GM23248 (cell line): ENCODE measurements around the gene SPNS3. TPM values are rescaled to one million over a fixed set of nuclear protein-coding genes. Genes with fewer than 3 reads are reported as not detected.

Experiments used
- DNase-seq: peaks from one replicate; pipeline ENCODE4 v3.0.0-alpha.2; 2015
- H2AFZ ChIP-seq: fragments of 200-600 bp; sonication (generic); 2 replicates; pipeline ENCODE4 v1.6.1; 2016; ENCODE audit warnings: antibody characterized with exemption
- H3F3A ChIP-seq: fragments of 200-600 bp; sonication (generic); 2 replicates; pipeline ENCODE4 v1.6.1; 2016; ENCODE audit warnings: mild to moderate bottlenecking, antibody characterized with exemption, mixed run types; ENCODE audit not compliant: insufficient read depth
- H3K27ac ChIP-seq: fragments of 200-600 bp; sonication (generic); 2 replicates; pipeline ENCODE4 v1.5.1; 2016; ENCODE audit warnings: mild to moderate bottlenecking
- H3K27me3 ChIP-seq: fragments of 200-600 bp; sonication (generic); replicated peaks from 2 replicates; pipeline ENCODE4 v1.6.1; 2016; ENCODE audit warnings: mild to moderate bottlenecking; ENCODE audit not compliant: insufficient read depth
- H3K36me3 ChIP-seq: fragments of 200-600 bp; sonication (generic); 2 replicates; pipeline ENCODE4 v1.6.1; 2016; ENCODE audit warnings: low read depth, mild to moderate bottlenecking
- H3K4me1 ChIP-seq: fragments of 200-600 bp; sonication (generic); 2 replicates; pipeline ENCODE4 v1.6.1; 2016; ENCODE audit warnings: mild to moderate bottlenecking; ENCODE audit not compliant: insufficient read depth
- H3K4me2 ChIP-seq: fragments of 200-600 bp; sonication (generic); one replicate; pipeline ENCODE4 v1.6.1; 2016; ENCODE audit warnings: mild to moderate bottlenecking; ENCODE audit not compliant: unreplicated experiment
- H3K4me3 ChIP-seq: fragments of 200-600 bp; sonication (generic); 2 replicates; pipeline ENCODE4 v1.5.1; 2016; ENCODE audit warnings: mild to moderate bottlenecking
- H3K79me2 ChIP-seq: fragments of 200-600 bp; sonication (generic); 2 replicates; pipeline ENCODE4 v1.6.1; 2016; ENCODE audit warnings: mild to moderate bottlenecking; ENCODE audit not compliant: insufficient read depth
- H3K9ac ChIP-seq: fragments of 200-600 bp; sonication (generic); 2 replicates; pipeline ENCODE4 v1.6.1; 2016; ENCODE audit warnings: mild to moderate bottlenecking
- H3K9me2 ChIP-seq: fragments of 200-600 bp; sonication (generic); 2 replicates; pipeline ENCODE4 v1.6.1; 2016; ENCODE audit warnings: mixed run types, mild to moderate bottlenecking, moderate library complexity; ENCODE audit not compliant: insufficient read depth
- H3K9me3 ChIP-seq: fragments of 200-600 bp; sonication (generic); one replicate; pipeline ENCODE4 v1.6.1; 2017; ENCODE audit warnings: low read depth
- H4K20me1 ChIP-seq: fragments of 200-600 bp; sonication (generic); 2 replicates; pipeline ENCODE4 v1.6.0; 2016; ENCODE audit not compliant: insufficient read depth
- EZH2 ChIP-seq: fragments of 200-600 bp; sonication (generic); IDR thresholded peaks from 2 replicates; pipeline ENCODE4 v1.6.1; 2018; ENCODE audit warnings: antibody characterized with exemption, mild to moderate bottlenecking; ENCODE audit not compliant: insufficient read depth, poor library complexity, severe bottlenecking
- EZH2phosphoT487 ChIP-seq: fragments of 200-600 bp; sonication (generic); IDR thresholded peaks from 2 replicates; pipeline ENCODE4 v1.6.1; 2018; ENCODE audit warnings: antibody characterized with exemption, moderate library complexity, mild to moderate bottlenecking, low read depth; ENCODE audit not compliant: insufficient read depth
- WGBS, 2 experiments: methylation state at CpG; one replicate each; pipeline ENCODE4 v1.1.6; 2015 to 2017; ENCODE audit warnings: low lambda C conversion rate in 2 of 2, low coverage in 1 of 2; ENCODE audit errors: missing lambda C conversion rate in 2 of 2; 5-methylcytosine and 5-hydroxymethylcytosine counted together
- in situ Hi-C: fragments of 300-500 bp; cut with MboI; formaldehyde crosslinking; loops from 2 replicates; pipeline ENCODE4 v1.15.0; 2020
- polyA plus RNA-seq: library from polyadenylated mRNA; unstranded; fragments of >200 nt; fragmentation: Nextera tagmentation; extraction: Ambion mirVana; gene quantifications from 2 replicates; pipeline ENCODE4 v1.2.1, GENCODE V29; 2016
- total RNA-seq: library from RNA; depleted of rRNA; stranded (reverse); fragments of >200 nt; shearing (Covaris generic); gene quantifications from 2 replicates; pipeline ENCODE4 v1.2.3, GENCODE V29; 2014

SPNS3 gene
- total and polyA plus RNA-seq, 2 experiments from 2014 or later = not detected

GRCh38 chr17:4509401-4509800 is 75.7 kb downstream of the SPNS3 start:
- TF ChIP-seq EZH2phosphoT487 (no peak), EZH2 (no peak)
- no peak for DNase-seq

GRCh38 chr17:4509923-4510617 is 76.3 kb downstream of the SPNS3 start:
- H3K36me3 ChIP-seq = no peaks in the 10 kb centered on the region
- no peaks in the 10 kb centered on the region for H3F3A ChIP-seq
- no peak overlapping the region for H2AFZ ChIP-seq
- H4K20me1 ChIP-seq = no peaks in the 10 kb centered on the region
- no peak for TF ChIP-seq EZH2
- no peak for TF ChIP-seq EZH2phosphoT487
- H3K9ac ChIP-seq = no peak overlapping the region
- H3K9me3 ChIP-seq = no peaks in the 10 kb centered on the region
- DNase-seq = no peak
- H3K9me2 ChIP-seq = no peaks in the 10 kb centered on the region
- no peak overlapping the region for H3K4me3 ChIP-seq
- 0 out of 2 replicates have a peak, but pooled peaks cover 13% of the 10 kb centered on the region for H3K27me3 ChIP-seq
- no peaks in the 10 kb centered on the region for H3K79me2 ChIP-seq
- in situ Hi-C loops = no loop called here
- no peak overlapping the region for H3K27ac ChIP-seq
- no peak overlapping the region for H3K4me2 ChIP-seq
- no peaks in the 10 kb centered on the region for H3K4me1 ChIP-seq
- WGBS, 2 experiments = 85 to 86% methylated on average over 12 to 21 of the region's 21 CpGs

More at GRCh38 chr17:4509401-4509800, 75.7 kb downstream of the SPNS3 start:
- H2AFZ ChIP-seq = no peak overlapping the region
- no peaks in the 10 kb centered on the region for H3K9me3 ChIP-seq
- no peaks in the 10 kb centered on the region for H4K20me1 ChIP-seq
- WGBS, 2 experiments = 68 to 74% methylated on average over 8 of the region's 8 CpGs
- no peaks in the 10 kb centered on the region for H3F3A ChIP-seq
- H3K79me2 ChIP-seq = no peaks in the 10 kb centered on the region
- H3K4me1 ChIP-seq = no peaks in the 10 kb centered on the region
- H3K4me3 ChIP-seq = no peak overlapping the region
- H3K9ac ChIP-seq = no peak overlapping the region
- no peak overlapping the region for H3K4me2 ChIP-seq
- H3K27me3 ChIP-seq = 0 out of 2 replicates have a peak, but pooled peaks cover 16% of the 10 kb centered on the region
- no peaks in the 10 kb centered on the region for H3K36me3 ChIP-seq
- no peak overlapping the region for H3K27ac ChIP-seq
- in situ Hi-C loops = no loop called here
- H3K9me2 ChIP-seq = no peaks in the 10 kb centered on the region

GRCh38 chr17:4510618-4510941 is 76.8 kb downstream of the SPNS3 start:
- in situ Hi-C loops = no loop called here
- no peak for DNase-seq
- WGBS, 2 experiments = 51 to 55% methylated on average over 11 of the region's 11 CpGs
- Histone ChIP-seq H3K4me2 (no peak overlapping the region), H3K79me2 (no peaks in the 10 kb centered on the region), H3K27ac (no peak overlapping the region), H3K9ac (no peak overlapping the region), H3K4me1 (no peaks in the 10 kb centered on the region), H4K20me1 (no peaks in the 10 kb centered on the region), H3K4me3 (no peak overlapping the region), H3K36me3 (no peaks in the 10 kb centered on the region), H2AFZ (no peak overlapping the region), H3K27me3 (0 out of 2 replicates have a peak, but pooled peaks cover 13% of the 10 kb centered on the region), H3K9me2 (no peaks in the 10 kb centered on the region), H3K9me3 (no peaks in the 10 kb centered on the region), H3F3A (no peaks in the 10 kb centered on the region)
- no peak for TF ChIP-seq EZH2phosphoT487
- TF ChIP-seq EZH2 = no peak

- Histone ChIP-seq H3K36me3 (no peaks in the 10 kb centered on the region), H3K27me3 (0 out of 2 replicates have a peak, but pooled peaks cover 13% of the 10 kb centered on the region), H3K27ac (no peak overlapping the region), H3K9ac (no peak overlapping the region), H3K9me2 (no peaks in the 10 kb centered on the region), H4K20me1 (no peaks in the 10 kb centered on the region), H3K4me3 (no peak overlapping the region), H3F3A (no peaks in the 10 kb centered on the region), H3K4me2 (no peak overlapping the region), H3K4me1 (no peaks in the 10 kb centered on the region), H2AFZ (no peak overlapping the region), H3K9me3 (no peaks in the 10 kb centered on the region), H3K79me2 (no peaks in the 10 kb centered on the region)
- in situ Hi-C loops = no loop called here
- DNase-seq = no peak
- no peak for TF ChIP-seq EZH2phosphoT487
- no peak for TF ChIP-seq EZH2
- 77 to 84% methylated on average over 9 to 10 of the region's 10 CpGs for WGBS, 2 experiments
Observed at GRCh38 chr17:4511199-4511932, 77.6 kb downstream of the SPNS3 start.
